MCF 10A (cell line): ENCODE results near the gene MLLT3. TPM values are rescaled to one million over a fixed set of nuclear protein-coding genes. Genes with fewer than 3 reads are reported as not detected.

Source experiments
- BruUV-seq: library from RNA; stranded (reverse); fragments of 400-500 nt; replicated peaks from 2 replicates; lab custom pipeline; 2021; lab: Mats Ljungman, UMichigan
- CTCF ChIA-PET: fragments of 300-600 bp; sonication (Branson Sonifier 250); formaldehyde crosslinking; extraction: SDS; loops from one replicate; lab custom pipeline; 2021; ENCODE audit warnings: antibody characterized with exemption, inconsistent platforms; lab: Yijun Ruan, JAX
- POLR2A ChIA-PET: fragments of 300-600, 350-650 bp; sonication (Branson Sonifier 250); formaldehyde crosslinking; extraction: SDS; loops from one replicate; lab custom pipeline; 2020; ENCODE audit warnings: antibody characterized with exemption, inconsistent platforms; lab: Yijun Ruan, JAX
- DNase-seq: peaks from one replicate; pipeline ENCODE4 v3.0.0-alpha.2; 2018; ENCODE audit not compliant: unreplicated experiment
- H3K27ac Mint-ChIP-seq: one replicate; pipeline ENCODE4 v1.8.0; 2022; ENCODE audit warnings: mild to moderate bottlenecking, low read depth, mixed read lengths; ENCODE audit not compliant: unreplicated experiment
- H3K27me3 Mint-ChIP-seq: one replicate; pipeline ENCODE4 v1.8.0; 2022; ENCODE audit warnings: mixed read lengths; ENCODE audit not compliant: insufficient read depth, unreplicated experiment
- H3K36me3 Mint-ChIP-seq: one replicate; pipeline ENCODE4 v1.8.0; 2022; ENCODE audit warnings: mild to moderate bottlenecking, moderate library complexity, mixed read lengths; ENCODE audit not compliant: insufficient read depth, unreplicated experiment
- H3K4me1 Mint-ChIP-seq: one replicate; pipeline ENCODE4 v1.8.0; 2022; ENCODE audit warnings: mixed read lengths; ENCODE audit not compliant: insufficient read depth, unreplicated experiment
- H3K4me3 Mint-ChIP-seq: one replicate; pipeline ENCODE4 v1.8.0; 2022; ENCODE audit warnings: mild to moderate bottlenecking, moderate library complexity, mixed read lengths; ENCODE audit not compliant: unreplicated experiment
- H3K9me3 Mint-ChIP-seq: one replicate; pipeline ENCODE4 v1.8.0; 2022; ENCODE audit warnings: mixed read lengths; ENCODE audit not compliant: unreplicated experiment
- CTCF ChIP-seq: fragments of 200-600 bp; IDR thresholded peaks from one replicate; pipeline ENCODE4 v1.8.0; 2022; ENCODE audit warnings: antibody characterized with exemption, mild to moderate bottlenecking; ENCODE audit not compliant: unreplicated experiment
- intact Hi-C: fragments of 100-400 bp; cut with micrococcal nuclease; formaldehyde crosslinking; loops from 2 replicates; pipeline ENCODE4 v1.14.1; 2022
- total RNA-seq: library from RNA; stranded (reverse); gene quantifications from 2 replicates; pipeline ENCODE4 v1.2.3, GENCODE V29; 2022

Gene MLLT3
- total RNA-seq, 1 experiment from 2014 or later = 1.2 TPM

DNA sequence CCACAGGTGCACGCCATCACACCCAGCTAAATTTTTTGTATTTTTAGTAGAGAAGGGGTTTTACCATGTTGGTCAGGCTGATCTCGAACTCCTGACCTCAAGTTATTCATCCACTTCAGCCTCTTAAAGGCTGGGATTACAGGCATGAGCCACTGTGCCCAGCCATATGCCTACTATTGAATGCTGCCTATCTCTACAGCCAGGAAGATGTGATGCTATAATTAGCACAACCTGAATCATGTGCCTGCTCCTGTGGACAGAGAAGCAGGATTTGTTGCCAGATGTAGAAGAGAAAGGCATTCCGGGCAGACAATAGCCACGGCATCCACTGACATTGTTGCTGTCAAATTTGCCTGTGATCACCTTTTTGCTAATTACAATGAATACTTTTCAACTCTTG, 24.4 kb upstream of the MLLT3 start:
- Mint-ChIP-seq H3K9me3 (no peaks in the 10 kb centered on the region), H3K27me3 (peaks cover 43% of the 10 kb centered on the region), H3K4me3 (no peak overlapping the region), H3K4me1 (no peaks in the 10 kb centered on the region), H3K27ac (no peak overlapping the region), H3K36me3 (no peaks in the 10 kb centered on the region)
- BruUV-seq = no TSS peak
- no peak for DNase-seq
- intact Hi-C loops = no loop called here
- no peak for TF ChIP-seq CTCF
- ChIA-PET POLR2A (no interaction called here), CTCF (interaction anchor here (3.7 kb wide), 1 partner anchor 22 kb away, joined by 13 read pairs; no protein-coding TSS in a partner anchor)

- Mint-ChIP-seq H3K36me3 (no peaks in the 10 kb centered on the region), H3K27ac (no peak overlapping the region), H3K27me3 (peaks cover 54% of the 10 kb centered on the region), H3K9me3 (no peaks in the 10 kb centered on the region), H3K4me1 (peaks cover 6% of the 10 kb centered on the region), H3K4me3 (no peak overlapping the region)
- ChIA-PET CTCF (interaction anchor here (0.6 to 1.0 kb wide), 2 partner anchors 18 to 56 kb away, joined by 3 to 5 read pairs; no protein-coding TSS in a partner anchor), POLR2A (no interaction called here)
- intact Hi-C loops = no loop called here
- BruUV-seq = no TSS peak
- no peak for DNase-seq
- no peak for TF ChIP-seq CTCF
These were observed 21.4 kb upstream of the MLLT3 start for GRCh38 chr9:20643660-20644059.

GRCh38 chr9:20642045-20642444, 19.7 kb upstream of the MLLT3 start:
- no TSS peak for BruUV-seq
- Mint-ChIP-seq H3K27ac (no peak overlapping the region), H3K4me1 (peaks cover 6% of the 10 kb centered on the region), H3K9me3 (no peaks in the 10 kb centered on the region), H3K27me3 (peaks cover 60% of the 10 kb centered on the region), H3K4me3 (no peak overlapping the region), H3K36me3 (no peaks in the 10 kb centered on the region)
- POLR2A ChIA-PET = interaction anchor here (0.7 kb wide), 1 partner anchor 11 kb away, joined by 5 read pairs; no protein-coding TSS in a partner anchor
- DNase-seq = no peak
- intact Hi-C loops = no loop called here
- no peak for TF ChIP-seq CTCF
- CTCF ChIA-PET = no interaction called here

DNA sequence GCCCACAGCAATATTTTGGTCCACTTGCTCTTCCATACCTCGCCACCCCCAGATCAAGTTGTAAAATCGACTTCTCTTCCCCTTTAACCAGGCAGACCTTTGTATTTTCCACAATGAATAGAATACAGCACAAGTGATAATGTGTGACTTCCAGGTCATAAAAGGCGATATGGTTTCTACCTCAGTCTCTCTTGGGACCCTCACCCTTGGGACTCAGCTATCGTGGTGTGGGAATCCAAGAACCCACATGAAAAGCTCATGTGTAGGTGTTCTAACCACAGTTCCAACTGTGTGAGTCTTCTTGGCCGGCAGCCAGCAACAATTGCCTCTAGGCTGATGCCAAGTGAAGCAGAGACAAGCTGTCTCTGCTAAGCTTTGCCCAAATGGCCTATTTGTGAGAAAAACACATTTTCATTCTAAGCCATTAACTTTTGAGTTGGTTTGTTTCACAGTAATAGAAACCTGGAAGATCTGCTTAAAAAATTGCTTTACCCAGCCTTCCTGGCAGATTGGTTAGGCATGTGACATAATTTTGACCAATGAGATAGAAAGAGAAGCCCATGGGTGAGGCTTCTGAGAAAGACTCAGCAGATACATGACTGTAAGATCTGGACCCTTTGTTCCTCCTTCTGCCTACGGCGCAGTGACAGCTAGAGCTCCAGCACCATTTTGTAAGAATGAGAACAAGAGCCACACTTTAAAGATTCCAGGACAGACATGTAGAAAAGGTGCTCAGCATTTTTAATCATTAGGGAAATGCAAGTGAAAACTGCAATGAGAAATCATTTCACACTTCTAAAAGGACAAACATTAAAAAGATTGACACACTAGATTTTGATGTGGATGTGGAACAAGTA, 18.3 kb upstream of the MLLT3 start:
- TF ChIP-seq CTCF = no peak
- H3K27ac Mint-ChIP-seq = no peak overlapping the region
- DNase-seq = peak; percentile 89
- H3K4me1 Mint-ChIP-seq = peaks cover 6% of the 10 kb centered on the region
- no peak overlapping the region for H3K4me3 Mint-ChIP-seq
- BruUV-seq = no TSS peak
- CTCF ChIA-PET = interaction anchor here (0.6 to 1.3 kb wide), 3 partner anchors 15 to 283 kb away, joined by 3 read pairs; no protein-coding TSS in a partner anchor
- intact Hi-C loops = no loop called here
- H3K27me3 Mint-ChIP-seq = peaks cover 68% of the 10 kb centered on the region
- no peaks in the 10 kb centered on the region for H3K36me3 Mint-ChIP-seq
- H3K9me3 Mint-ChIP-seq = no peaks in the 10 kb centered on the region
- POLR2A ChIA-PET = interaction anchor here (2.9 kb wide), 1 partner anchor 44 kb away, joined by 20 read pairs; the partner anchor contains the start of gene FOCAD
